Ovary (tissue), 9 donors: ENCODE data around the gene SMARCA1. TPM values are rescaled to one million over a fixed set of nuclear protein-coding genes. Genes with fewer than 3 reads are reported as not detected.
A peak's percentile ranks its signal among the peaks of the same experiment; 100 is the strongest.

Source experiments
- DNase-seq, 5 donors: peaks; one replicate each; pipeline ENCODE4 v3.0.0-alpha.2; 2019 to 2020
- H3K27ac ChIP-seq, 2 donors: fragments of 200-600 bp; one replicate each; pipeline versions ENCODE4 v1.5.1 to v1.8.0; 2019 to 2022
- H3K27me3 ChIP-seq: fragments of 200-600 bp; one replicate; pipeline ENCODE4 v1.8.0; 2022
- H3K36me3 ChIP-seq: fragments of 200-600 bp; sonication (generic); one replicate; pipeline ENCODE4 v1.5.1; 2019
- H3K4me1 ChIP-seq: one replicate; pipeline ENCODE4 v1.8.1; 2013; ENCODE audit warnings: mild to moderate bottlenecking, moderate library complexity; ENCODE audit not compliant: insufficient read depth
- H3K4me3 ChIP-seq: fragments of 200-600 bp; sonication (generic); one replicate; pipeline ENCODE4 v1.5.1; 2017
- H3K9me3 ChIP-seq, 2 donors: fragments of 200-600 bp in 1 of 2; sonication (generic) in 1 of 2; one replicate each; pipeline versions ENCODE4 v1.5.1 to v1.8.1; 2013 to 2019; ENCODE audit warnings: mild to moderate bottlenecking in 1 of 2, moderate library complexity in 1 of 2
- EP300 ChIP-seq: sonication (generic); formaldehyde crosslinking; IDR thresholded peaks from one replicate; pipeline ENCODE4 v1.6.1; 2017; ENCODE audit warnings: antibody characterized with exemption
- POLR2A ChIP-seq: fragments of 450-650 bp; IDR thresholded peaks from one replicate; pipeline ENCODE4 v1.6.1; 2017; ENCODE audit warnings: antibody characterized with exemption, mild to moderate bottlenecking, moderate library complexity
- whole genome bisulfite sequencing, 3 donors: extraction: QIAGEN DNeasy Blood & Tissue Kit in 1 of 3; methylation state at CpG; one replicate each; pipeline versions ENCODE4 v1.1.5 to v1.1.7; 2013 to 2017; 5-methylcytosine and 5-hydroxymethylcytosine counted together
- intact Hi-C, 4 donors: fragments of 100-400 bp; cut with DNase I; formaldehyde crosslinking; loops; one replicate each; pipeline versions ENCODE4 v1.11.0 to v1.15.1; 2022 to 2023
- polyA plus RNA-seq, 2 donors: library from polyadenylated mRNA; stranded (reverse); fragments of 200-250 nt in 1 of 2; fragments of 350-450 nt in 1 of 2; fragmentation: Illumina TruSeq in 1 of 2; extraction: RNeasy Lipid Tissue Mini Kit (QIAGEN cat#74804) in 1 of 2; gene quantifications; one replicate each; pipeline ENCODE4 v1.2.3, GENCODE V29; 2013 to 2014
- total RNA-seq, 7 donors: library from RNA; depleted of rRNA in 2 of 7; stranded (reverse); fragments of >200 nt in 2 of 7; fragmentation: NEBNext Ultra II Directional in 3 of 7; extraction: Animal tissue kit (Norgen Biotek cat#: 25700) in 3 of 7; gene quantifications; one replicate each; pipeline versions ENCODE4 v1.1.0 to v1.2.4, GENCODE V29; 2016 to 2023
- TF ChIP-seq, protein P1 (sequence below), 3 donors: fragments of 450-650 bp in 2 of 3; fragments of 200-600 bp in 1 of 3; IDR thresholded peaks; one replicate each; pipeline versions ENCODE4 v1.5.1 to v1.8.0; 2016 to 2022; ENCODE audit warnings: antibody characterized with exemption in 3 of 3, mild to moderate bottlenecking in 1 of 3
- donor health status: DM: no; HTN: no; CAD: no; lungs with moderate emphysema.
- donor health status: DM: no; HTN: no; CAD: no.
- donor health status: Bipolar disorder and iron deficiency.
- donor health status: DM: yes; HTN: yes; CAD: no.
- donor health status: DM: no; HTN: no; CAD: no.
- donor health status: DM: yes; HTN: yes; CAD: no.

The SMARCA1 gene
- total and polyA plus RNA-seq, 9 donors = 47.5 to 124 (median 67.1) TPM

DNA sequence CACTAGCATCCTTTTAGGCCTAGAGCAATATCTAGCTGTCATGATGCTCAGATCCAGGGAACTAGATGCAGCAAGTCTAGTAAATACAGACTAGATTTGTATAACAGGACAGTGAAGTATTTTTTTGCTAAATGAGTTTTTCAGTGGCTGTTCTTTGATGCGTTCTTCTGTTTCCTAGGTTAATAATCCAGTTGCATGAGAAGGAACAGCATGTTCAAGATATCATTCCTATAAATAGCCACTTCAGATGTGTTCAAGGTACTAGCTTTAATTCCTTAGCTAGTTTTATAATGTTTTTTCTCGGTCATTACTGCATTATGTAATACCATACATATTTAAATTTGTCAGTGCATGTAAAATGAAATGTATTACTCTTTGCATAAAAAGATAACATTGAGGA lies 21.5 kb upstream of the SMARCA1 start:
- Histone ChIP-seq H3K4me3 (no peak overlapping the region), H3K36me3 (no peaks in the 10 kb centered on the region), H3K9me3 (no peaks in the 10 kb centered on the region), H3K4me1 (no peaks in the 10 kb centered on the region), H3K27ac (no peak overlapping the region), H3K27me3 (no peaks in the 10 kb centered on the region)
- WGBS, 3 donors = 37 to 44% (median 40%) methylated on average over 2 of the region's 2 CpGs
- no peak for TF ChIP-seq EP300
- TF ChIP-seq, protein P1, sequence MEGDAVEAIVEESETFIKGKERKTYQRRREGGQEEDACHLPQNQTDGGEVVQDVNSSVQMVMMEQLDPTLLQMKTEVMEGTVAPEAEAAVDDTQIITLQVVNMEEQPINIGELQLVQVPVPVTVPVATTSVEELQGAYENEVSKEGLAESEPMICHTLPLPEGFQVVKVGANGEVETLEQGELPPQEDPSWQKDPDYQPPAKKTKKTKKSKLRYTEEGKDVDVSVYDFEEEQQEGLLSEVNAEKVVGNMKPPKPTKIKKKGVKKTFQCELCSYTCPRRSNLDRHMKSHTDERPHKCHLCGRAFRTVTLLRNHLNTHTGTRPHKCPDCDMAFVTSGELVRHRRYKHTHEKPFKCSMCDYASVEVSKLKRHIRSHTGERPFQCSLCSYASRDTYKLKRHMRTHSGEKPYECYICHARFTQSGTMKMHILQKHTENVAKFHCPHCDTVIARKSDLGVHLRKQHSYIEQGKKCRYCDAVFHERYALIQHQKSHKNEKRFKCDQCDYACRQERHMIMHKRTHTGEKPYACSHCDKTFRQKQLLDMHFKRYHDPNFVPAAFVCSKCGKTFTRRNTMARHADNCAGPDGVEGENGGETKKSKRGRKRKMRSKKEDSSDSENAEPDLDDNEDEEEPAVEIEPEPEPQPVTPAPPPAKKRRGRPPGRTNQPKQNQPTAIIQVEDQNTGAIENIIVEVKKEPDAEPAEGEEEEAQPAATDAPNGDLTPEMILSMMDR (IDR thresholded peaks at IDR 0.05) = no peak
- TF ChIP-seq POLR2A = no peak
- DNase-seq = no peak
- intact Hi-C loops = no loop called here

DNA sequence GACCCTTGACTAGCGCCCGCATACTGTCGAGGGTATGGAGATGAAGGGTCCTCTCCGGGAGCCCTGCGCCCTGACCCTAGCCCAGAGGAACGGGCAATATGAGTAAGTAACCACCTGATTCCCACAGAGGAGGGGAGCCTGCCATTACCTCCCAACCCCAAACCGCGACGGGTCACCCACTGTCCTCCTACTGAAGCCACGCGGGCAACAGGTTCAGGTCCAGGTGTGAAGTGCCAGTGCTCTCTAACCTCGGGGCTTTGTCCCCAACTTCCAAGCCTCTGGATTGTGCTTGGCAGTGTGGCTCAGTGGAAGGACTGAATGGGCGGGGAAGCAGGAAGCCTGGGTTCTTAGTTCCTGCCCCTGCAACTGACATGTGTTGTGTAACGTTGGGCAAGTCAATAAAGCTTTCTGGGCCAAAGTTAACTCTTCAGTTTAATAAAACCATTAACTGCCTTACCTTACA lies 17.5 kb upstream of the SMARCA1 start:
- no peaks in the 10 kb centered on the region for H3K9me3 ChIP-seq
- H3K4me1 ChIP-seq = no peaks in the 10 kb centered on the region
- 29 to 37% (median 31%) methylated on average over 14 of the region's 14 CpGs for WGBS, 3 donors
- H3K4me3 ChIP-seq = peak overlapping the region; percentile 55
- intact Hi-C loops = no loop called here
- peak overlapping the region; percentile 72 to 86 for H3K27ac ChIP-seq
- peak in 3 of 5 donors; percentile 24 to 41 (median 36) for DNase-seq
- H3K27me3 ChIP-seq = no peaks in the 10 kb centered on the region
- no peaks in the 10 kb centered on the region for H3K36me3 ChIP-seq
- TF ChIP-seq POLR2A = no peak
- TF ChIP-seq, protein P1 (IDR thresholded peaks at IDR 0.05) = no peak
- no peak for TF ChIP-seq EP300

DNA sequence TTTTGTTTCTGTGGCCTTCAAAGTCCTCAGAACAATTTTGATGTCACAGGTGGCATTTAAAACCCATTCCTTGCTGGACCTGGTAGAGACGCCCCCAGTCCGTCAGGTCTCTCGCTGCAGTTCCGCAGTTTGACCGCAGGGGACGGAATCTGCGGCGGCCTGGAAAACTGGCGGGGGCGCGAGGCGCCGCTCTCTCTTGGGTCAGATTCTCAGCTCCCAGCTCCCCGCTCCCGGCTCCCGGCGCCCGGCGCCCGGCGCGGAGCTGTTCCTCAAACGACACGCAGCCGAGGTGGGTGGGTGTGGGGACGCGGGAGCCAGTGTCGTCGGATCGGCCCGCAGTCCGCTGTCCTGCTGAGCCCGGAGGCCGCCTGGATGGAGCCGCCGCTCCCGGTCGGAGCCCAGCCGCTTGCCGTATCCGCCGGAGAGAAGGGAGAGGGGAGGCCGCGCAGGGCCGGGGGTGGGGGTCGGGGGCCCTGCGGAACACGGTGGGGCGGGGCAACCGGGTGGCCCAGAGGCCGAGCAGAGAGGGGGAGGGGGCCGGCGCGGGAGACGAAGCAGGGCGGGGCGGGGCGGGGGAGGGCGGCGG lies 16.9 kb upstream of the SMARCA1 start, which contains the start of gene OCRL:
Gene OCRL (plus strand): TSS at position 192 of the 586 bp plus-strand sequence. CDS start 181 bp downstream, at position 373.
- intact Hi-C loops = no loop called here
- no peaks in the 10 kb centered on the region for H3K36me3 ChIP-seq
- H3K27ac ChIP-seq = peak within 1 kb of the TSS; percentile 72 to 86
- H3K9me3 ChIP-seq = no peaks in the 10 kb centered on the region
- TF ChIP-seq EP300 = no peak
- TF ChIP-seq, protein P1 (IDR thresholded peaks at IDR 0.05) = peak; percentile 19 to 82 (median 69)
- peak; percentile 68 to 81 (median 71) for DNase-seq
- no peaks in the 10 kb centered on the region for H3K27me3 ChIP-seq
- WGBS, 3 donors = 20 to 41% (median 23%) methylated on average over 25 to 51 of the region's 60 CpGs
- H3K4me3 ChIP-seq = peak within 1 kb of the TSS; percentile 55
- no peaks in the 10 kb centered on the region for H3K4me1 ChIP-seq

DNA sequence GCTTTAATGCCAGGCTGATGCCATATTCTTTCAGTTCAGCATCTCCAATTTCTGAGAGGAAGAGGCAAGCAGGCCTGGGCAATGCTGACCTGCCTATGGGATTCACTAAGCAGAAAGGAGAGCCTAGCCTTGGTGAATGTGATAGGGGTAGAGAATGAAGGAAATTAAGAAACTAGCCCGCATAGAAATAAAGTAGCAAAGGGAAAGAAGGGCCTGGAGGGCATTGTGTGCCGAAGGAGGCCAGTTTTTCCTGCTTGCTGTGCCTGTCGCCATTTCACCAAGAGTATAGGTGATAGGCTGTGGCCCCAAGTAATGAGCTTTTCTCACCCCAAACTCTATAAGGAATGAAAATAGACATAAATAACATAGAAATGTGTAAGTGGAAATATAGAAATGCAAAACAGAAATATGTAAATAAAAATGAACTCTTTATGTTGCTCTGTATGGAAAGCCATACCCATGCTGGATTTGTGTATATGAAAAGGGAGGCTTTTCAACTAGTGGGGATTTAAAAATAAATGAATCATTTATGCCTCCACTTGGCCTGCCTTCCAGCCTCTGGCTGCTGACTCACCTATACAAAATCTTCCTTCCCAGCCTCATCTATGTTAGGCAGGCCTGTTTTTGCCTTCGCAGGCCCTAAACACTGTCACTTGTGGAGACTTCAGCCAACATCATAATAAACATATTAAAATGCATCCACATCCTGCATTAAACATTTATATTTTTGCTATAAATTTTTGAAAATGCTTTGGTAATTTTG lies 11.7 kb upstream of the SMARCA1 start:
- no peak for DNase-seq
- intact Hi-C loops = loop anchor here in 1 of 4 donors (10.0 kb wide), 1 partner anchor 60 kb away; no protein-coding TSS in a partner anchor
- Histone ChIP-seq H3K36me3 (no peaks in the 10 kb centered on the region), H3K27ac (no peak overlapping the region), H3K9me3 (no peaks in the 10 kb centered on the region), H3K27me3 (no peaks in the 10 kb centered on the region), H3K4me3 (no peak overlapping the region), H3K4me1 (peaks cover 4% of the 10 kb centered on the region)
- no peak for TF ChIP-seq POLR2A
- TF ChIP-seq, protein P1 (IDR thresholded peaks at IDR 0.05) = no peak
- TF ChIP-seq EP300 = no peak
- 74 to 76% (median 75%) methylated on average over 4 of the region's 4 CpGs for WGBS, 3 donors
